HepG2 (cell line): ENCODE results near the gene MN1. TPM values are rescaled to one million over a fixed set of nuclear protein-coding genes. Genes with fewer than 3 reads are reported as not detected.

Experiments used
- ATAC-seq: fragments of 200-7000 bp; cut with Tn5 transposase; 3 replicates; pipeline ENCODE4 v1.9.1; 2020; ENCODE audit warnings: mild to moderate bottlenecking, moderate library complexity
- BruUV-seq: library from RNA; stranded (reverse); fragments of 400-500 nt; replicated peaks from 2 replicates; lab custom pipeline; 2021; lab: Mats Ljungman, UMichigan
- CTCF ChIA-PET: fragments of 300-600 bp; formaldehyde crosslinking; extraction: SDS; loops from one replicate; lab custom pipeline; 2021; ENCODE audit warnings: low total read pairs, inconsistent platforms, low intra/inter-chr PET ratio; lab: Yijun Ruan, JAX
- POLR2A ChIA-PET: fragments of 350-600 bp; sonication (Branson Sonifier 250); formaldehyde crosslinking; loops from one replicate; lab custom pipeline; 2020; ENCODE audit warnings: antibody characterized with exemption, inconsistent platforms; lab: Yijun Ruan, JAX
- DNase-seq: peaks from one replicate; pipeline ENCODE4 v3.0.0-alpha.2; 2015; ENCODE audit warnings: low spot score
- FAIRE-seq: peaks from 3 replicates; lab custom pipeline; 2011; peaks lifted over from hg19 to GRCh38; lab: Jason Lieb, UNC
- H2AFZ ChIP-seq: one replicate; pipeline ENCODE4 v1.6.1; 2011; ENCODE audit warnings: low read length, inconsistent platforms
- H3K27ac ChIP-seq: fragments of 300-600 bp; 3 replicates; pipeline ENCODE4 v1.8.0; 2011; ENCODE audit warnings: mixed run types, mild to moderate bottlenecking, mixed read lengths, low read length, inconsistent platforms; ENCODE audit not compliant: insufficient read depth; ENCODE audit errors: extremely low read length
- H3K27me3 ChIP-seq, 2 experiments: fragments of 200-600 bp in 1 of 2; 2 replicates in 1 of 2; 3 replicates in 1 of 2; pipeline versions ENCODE4 v1.6.0 to v1.8.0; 2011; ENCODE audit warnings: low read length in 2 of 2, mild to moderate bottlenecking in 2 of 2, moderate library complexity in 2 of 2, inconsistent platforms in 1 of 2; ENCODE audit not compliant: insufficient read depth in 2 of 2, control insufficient read depth in 1 of 2
- H3K36me3 ChIP-seq, 2 experiments: fragments of 200-600 bp in 1 of 2; replicated peaks in 1 of 2; 2 replicates in 1 of 2; 3 replicates in 1 of 2; pipeline versions ENCODE4 v1.5.1 to v1.8.0; 2011; ENCODE audit warnings: low read length in 2 of 2, inconsistent platforms in 1 of 2; ENCODE audit not compliant: insufficient read depth in 2 of 2, control insufficient read depth in 1 of 2
- H3K4me1 ChIP-seq: 2 replicates; pipeline ENCODE4 v1.5.1; 2012; ENCODE audit warnings: low read length, inconsistent platforms; ENCODE audit not compliant: insufficient read depth
- H3K4me2 ChIP-seq: 2 replicates; pipeline ENCODE4 v1.6.0; 2011; ENCODE audit warnings: low read depth, low read length, inconsistent platforms
- H3K4me3 ChIP-seq, 3 experiments: fragments of 200-600 bp in 1 of 3; sonication (generic), shearing (Covaris generic) in 1 of 3; replicated peaks in 1 of 3; 2 replicates each; pipeline ENCODE4 v1.5.1; 2011 to 2016; ENCODE audit warnings: low read length in 3 of 3, inconsistent platforms in 2 of 3, low read depth in 2 of 3, mild to moderate bottlenecking in 2 of 3, control low read depth in 1 of 3, mixed read lengths in 1 of 3; ENCODE audit not compliant: insufficient read depth in 1 of 3
- H3K79me2 ChIP-seq: one replicate; pipeline ENCODE4 v1.6.1; 2011; ENCODE audit warnings: low read length, inconsistent platforms; ENCODE audit not compliant: insufficient read depth
- H3K9ac ChIP-seq: 2 replicates; pipeline ENCODE4 v1.6.0; 2011; ENCODE audit warnings: mild to moderate bottlenecking, low read depth, low read length, inconsistent platforms; ENCODE audit not compliant: insufficient read depth
- H3K9me3 ChIP-seq: 2 replicates; pipeline ENCODE4 v1.5.1; 2012; ENCODE audit warnings: mild to moderate bottlenecking, low read length
- H4K20me1 ChIP-seq: 2 replicates; pipeline ENCODE4 v1.6.0; 2011; ENCODE audit warnings: inconsistent platforms, mild to moderate bottlenecking, low read length, moderate library complexity; ENCODE audit not compliant: insufficient read depth
- CBFB ChIP-seq: sonication (generic); formaldehyde crosslinking; IDR thresholded peaks from 2 replicates; pipeline ENCODE4 v1.4.0; 2020; ENCODE audit warnings: missing genetic modification reagents
- GTF2F1 ChIP-seq: fragments of 150-350 bp; IDR thresholded peaks from 2 replicates; pipeline ENCODE4 v1.6.1; 2014; ENCODE audit warnings: low read length
- HMGXB3 ChIP-seq: sonication (generic); formaldehyde crosslinking; IDR thresholded peaks from 2 replicates; pipeline ENCODE4 v1.4.0; 2020; ENCODE audit warnings: missing genetic modification reagents, borderline replicate concordance
- HNRNPK ChIP-seq: fragments of 200-400 bp; formaldehyde crosslinking; IDR thresholded peaks from 2 replicates; pipeline ENCODE4 v1.6.1; 2018; ENCODE audit warnings: low read length, low read depth, moderate library complexity, mild to moderate bottlenecking; ENCODE audit not compliant: poor library complexity, severe bottlenecking
- MAFG ChIP-seq: sonication (generic); formaldehyde crosslinking; IDR thresholded peaks from 2 replicates; pipeline ENCODE4 v1.5.1; 2020; ENCODE audit warnings: mild to moderate bottlenecking, missing genetic modification reagents
- NBN ChIP-seq: fragments of 450-650 bp; conservative IDR thresholded peaks from 2 replicates; pipeline ENCODE4 v1.6.1; 2017
- PAWR ChIP-seq: sonication (generic); formaldehyde crosslinking; IDR thresholded peaks from 2 replicates; pipeline ENCODE4 v1.4.0; 2020; ENCODE audit warnings: missing genetic modification reagents, mild to moderate bottlenecking, borderline replicate concordance
- ZFP41 ChIP-seq: sonication (generic); formaldehyde crosslinking; IDR thresholded peaks from 2 replicates; pipeline ENCODE4 v1.4.0; 2020; ENCODE audit warnings: mild to moderate bottlenecking, missing genetic modification reagents, borderline replicate concordance
- ZFY ChIP-seq: sonication (generic); formaldehyde crosslinking; IDR thresholded peaks from 2 replicates; pipeline ENCODE4 v1.4.0; 2020; ENCODE audit warnings: missing genetic modification reagents
- ZNF501 ChIP-seq: sonication (generic); formaldehyde crosslinking; IDR thresholded peaks from 2 replicates; pipeline ENCODE4 v1.5.1; 2020; ENCODE audit warnings: mild to moderate bottlenecking, moderate library complexity, missing genetic modification reagents
- ZNF720 ChIP-seq: sonication (generic); formaldehyde crosslinking; IDR thresholded peaks from 2 replicates; pipeline ENCODE4 v1.4.0; 2020; ENCODE audit warnings: missing genetic modification reagents
- ZSCAN25 ChIP-seq: sonication (generic); formaldehyde crosslinking; IDR thresholded peaks from 2 replicates; pipeline ENCODE4 v1.8.0; 2022; ENCODE audit warnings: mild to moderate bottlenecking, missing genetic modification reagents
- ZZZ3 ChIP-seq: sonication (generic); formaldehyde crosslinking; IDR thresholded peaks from 2 replicates; pipeline ENCODE4 v1.4.0; 2020; ENCODE audit warnings: missing genetic modification reagents, mild to moderate bottlenecking, borderline replicate concordance
- WGBS: methylation state at CpG from one replicate; pipeline ENCODE4 v1.1.6; 2017; ENCODE audit warnings: low lambda C conversion rate; 5-methylcytosine and 5-hydroxymethylcytosine counted together
- in situ Hi-C: cut with HindIII; loops from 2 replicates; pipeline ENCODE4 v1.10.0; 2017; ENCODE audit warnings: low pct_unique_long_range_greater_than_20kb; ENCODE audit not compliant: extremely low pct_ligation_motif_present
- intact Hi-C: fragments of 100-400 bp; cut with micrococcal nuclease; formaldehyde crosslinking; loops from one replicate; pipeline ENCODE4 v1.10.0; 2022; ENCODE audit not compliant: unreplicated experiment
- polyA plus RNA-seq, 8 experiments: library from polyadenylated mRNA; depleted of rRNA in 3 of 8; stranded (reverse) in 7 of 8; unstranded in 1 of 8; fragments of >200 nt; fragmentation: Illumina TruSeq in 4 of 8; extraction: Trizol in 4 of 8; gene quantifications; 2 replicates each; pipeline versions ENCODE4 v1.2.1 to v1.2.3, GENCODE V29; 2011 to 2016; ENCODE audit warnings: low read depth in 4 of 8, missing spikeins in 1 of 8, mixed read lengths in 1 of 8; ENCODE audit not compliant: insufficient read depth in 1 of 8
- total RNA-seq, 5 experiments: library from RNA; depleted of rRNA; stranded (reverse); fragments of >200 nt; fragmentation: Illumina TruSeq; extraction: Trizol; gene quantifications; 2 replicates each; pipeline ENCODE4 v1.2.3, GENCODE V29; 2016; ENCODE audit warnings: low read depth in 1 of 5
- TF ChIP-seq, protein P1 (sequence below): sonication (generic); formaldehyde crosslinking; IDR thresholded peaks from 2 replicates; pipeline ENCODE4 v1.4.0; 2020; ENCODE audit warnings: missing genetic modification reagents, borderline replicate concordance
- TF ChIP-seq, protein P2 (sequence below): sonication (generic); formaldehyde crosslinking; IDR thresholded peaks from 2 replicates; pipeline ENCODE4 v1.8.0; 2022; ENCODE audit warnings: low read depth, missing genetic modification reagents
- TF ChIP-seq, protein P3 (sequence below): IDR thresholded peaks from 2 replicates; pipeline ENCODE4 v1.6.1; 2016; ENCODE audit warnings: mild to moderate bottlenecking, missing biosample characterization, missing genetic modification reagents
- TF ChIP-seq, protein P4 (sequence below): IDR thresholded peaks from 2 replicates; pipeline ENCODE4 v1.6.1; 2016; ENCODE audit warnings: low read depth

The MN1 gene
- total and polyA plus RNA-seq, 2 of the 13 experiments (the other 11 are each of a cell fraction or from before 2014, with no cell fraction given), result 0.01 TPM; not detected in 1

DNA sequence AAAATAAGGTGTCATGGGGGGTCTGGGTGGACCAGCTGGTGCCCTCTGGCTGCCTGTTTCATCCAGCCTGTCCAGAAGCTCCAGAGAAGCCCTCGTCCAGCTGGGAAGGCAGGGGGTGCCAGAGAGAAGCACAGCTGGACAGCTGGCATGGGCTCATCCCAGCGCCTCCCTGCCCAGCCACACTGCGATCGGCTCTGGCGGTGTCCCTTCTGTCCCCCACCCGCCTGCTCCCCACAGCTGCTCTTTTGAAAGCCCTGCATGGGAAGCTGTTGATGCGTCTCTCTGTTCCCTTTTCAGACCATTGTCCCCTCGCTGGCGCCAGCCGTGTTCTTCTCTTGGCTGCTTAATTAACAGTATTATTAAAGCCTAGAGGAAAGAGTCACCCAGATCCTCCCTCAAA lies 86.5 kb downstream of the MN1 start:
- Histone ChIP-seq H3K79me2 (no peaks in the 10 kb centered on the region), H3K4me2 (no peak overlapping the region), H3K4me1 (peaks cover 13% of the 10 kb centered on the region), H2AFZ (no peak overlapping the region), H3K9me3 (no peaks in the 10 kb centered on the region), H4K20me1 (no peaks in the 10 kb centered on the region), H3K36me3 (no peaks in the 10 kb centered on the region)
- DNase-seq (no peak), FAIRE-seq (no peak)
- POLR2A ChIA-PET, result no interaction called here
- TF ChIP-seq ZSCAN25 (no peak), ZNF501 (CRISPR knock-in tag) (no peak), ZFY (CRISPR knock-in tag) (no peak), GTF2F1 (no peak), CBFB (CRISPR knock-in tag) (no peak), ZFP41 (CRISPR knock-in tag) (no peak), HNRNPK (no peak), ZNF720 (CRISPR knock-in tag) (no peak), NBN (no peak), PAWR (CRISPR knock-in tag) (no peak), HMGXB3 (CRISPR knock-in tag) (no peak), ZZZ3 (CRISPR knock-in tag) (no peak), MAFG (CRISPR knock-in tag) (no peak)
- TF ChIP-seq, protein P1, sequence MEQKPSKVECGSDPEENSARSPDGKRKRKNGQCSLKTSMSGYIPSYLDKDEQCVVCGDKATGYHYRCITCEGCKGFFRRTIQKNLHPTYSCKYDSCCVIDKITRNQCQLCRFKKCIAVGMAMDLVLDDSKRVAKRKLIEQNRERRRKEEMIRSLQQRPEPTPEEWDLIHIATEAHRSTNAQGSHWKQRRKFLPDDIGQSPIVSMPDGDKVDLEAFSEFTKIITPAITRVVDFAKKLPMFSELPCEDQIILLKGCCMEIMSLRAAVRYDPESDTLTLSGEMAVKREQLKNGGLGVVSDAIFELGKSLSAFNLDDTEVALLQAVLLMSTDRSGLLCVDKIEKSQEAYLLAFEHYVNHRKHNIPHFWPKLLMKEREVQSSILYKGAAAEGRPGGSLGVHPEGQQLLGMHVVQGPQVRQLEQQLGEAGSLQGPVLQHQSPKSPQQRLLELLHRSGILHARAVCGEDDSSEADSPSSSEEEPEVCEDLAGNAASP, result no peak
- TF ChIP-seq, protein P2, sequence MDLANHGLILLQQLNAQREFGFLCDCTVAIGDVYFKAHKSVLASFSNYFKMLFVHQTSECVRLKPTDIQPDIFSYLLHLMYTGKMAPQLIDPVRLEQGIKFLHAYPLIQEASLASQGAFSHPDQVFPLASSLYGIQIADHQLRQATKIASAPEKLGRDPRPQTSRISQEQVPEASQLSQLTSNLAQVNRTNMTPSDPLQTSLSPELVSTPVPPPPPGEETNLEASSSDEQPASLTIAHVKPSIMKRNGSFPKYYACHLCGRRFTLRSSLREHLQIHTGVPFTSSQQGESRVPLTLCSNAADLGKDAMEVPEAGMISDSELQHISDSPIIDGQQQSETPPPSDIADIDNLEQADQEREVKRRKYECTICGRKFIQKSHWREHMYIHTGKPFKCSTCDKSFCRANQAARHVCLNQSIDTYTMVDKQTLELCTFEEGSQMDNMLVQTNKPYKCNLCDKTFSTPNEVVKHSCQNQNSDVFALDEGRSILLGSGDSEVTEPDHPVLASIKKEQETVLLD (CRISPR knock-in tag), result no peak
- TF ChIP-seq, protein P3, sequence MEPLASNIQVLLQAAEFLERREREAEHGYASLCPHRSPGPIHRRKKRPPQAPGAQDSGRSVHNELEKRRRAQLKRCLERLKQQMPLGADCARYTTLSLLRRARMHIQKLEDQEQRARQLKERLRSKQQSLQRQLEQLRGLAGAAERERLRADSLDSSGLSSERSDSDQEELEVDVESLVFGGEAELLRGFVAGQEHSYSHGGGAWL (CRISPR knock-in tag), result no peak
- TF ChIP-seq, protein P4, sequence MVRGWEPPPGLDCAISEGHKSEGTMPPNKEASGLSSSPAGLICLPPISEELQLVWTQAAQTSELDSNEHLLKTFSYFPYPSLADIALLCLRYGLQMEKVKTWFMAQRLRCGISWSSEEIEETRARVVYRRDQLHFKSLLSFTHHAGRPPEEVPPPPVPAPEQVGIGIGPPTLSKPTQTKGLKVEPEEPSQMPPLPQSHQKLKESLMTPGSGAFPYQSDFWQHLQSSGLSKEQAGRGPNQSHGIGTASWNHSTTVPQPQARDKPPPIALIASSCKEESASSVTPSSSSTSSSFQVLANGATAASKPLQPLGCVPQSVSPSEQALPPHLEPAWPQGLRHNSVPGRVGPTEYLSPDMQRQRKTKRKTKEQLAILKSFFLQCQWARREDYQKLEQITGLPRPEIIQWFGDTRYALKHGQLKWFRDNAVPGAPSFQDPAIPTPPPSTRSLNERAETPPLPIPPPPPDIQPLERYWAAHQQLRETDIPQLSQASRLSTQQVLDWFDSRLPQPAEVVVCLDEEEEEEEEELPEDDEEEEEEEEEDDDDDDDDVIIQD, result no peak
- TF ChIP-seq, all 625 proteins: peak for 0
- no TSS peak for BruUV-seq
- H3K9ac ChIP-seq, result no peak overlapping the region
- 51% methylated on average over 10 of the region's 10 CpGs for WGBS
- CTCF ChIA-PET, result no interaction called here
- no peak overlapping the region for H3K27ac ChIP-seq
- no peaks in the 10 kb centered on the region; a peak in 2 of 5 replicates for H3K27me3 ChIP-seq
- in situ Hi-C loops (no loop called here), intact Hi-C loops (no loop called here)
- H3K4me3 ChIP-seq, result no peak overlapping the region
- ATAC-seq, result no peak
